ENCODE data around the gene CRELD1. TPM values are rescaled to one million over a fixed set of nuclear protein-coding genes. Genes with fewer than 3 reads are reported as not detected.

Gene CRELD1
- total RNA-seq, 6 experiments from 2014 or later: 22.4 to 43.5 (median 30.5) TPM

DNA sequence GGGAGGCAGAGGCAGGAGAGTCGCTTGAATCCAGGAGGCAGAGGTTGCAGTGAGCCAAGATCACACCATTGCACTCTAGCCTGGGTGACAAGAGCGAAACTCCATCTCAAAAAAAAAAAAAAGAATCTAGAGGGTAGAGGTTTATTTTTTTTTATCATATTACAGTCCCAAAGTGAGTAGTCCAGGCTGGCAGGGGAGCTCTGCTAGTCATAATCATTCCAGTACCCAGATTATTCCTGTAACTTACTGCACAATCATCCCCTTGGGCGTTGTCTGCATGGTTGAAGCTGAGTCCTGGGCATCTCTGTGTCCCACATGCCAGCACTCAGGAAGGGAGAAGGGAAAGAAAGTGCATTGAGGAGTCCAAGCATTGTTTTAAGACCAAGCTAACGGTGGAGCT, 8.5 kb downstream of the CRELD1 start:
- intact Hi-C loops (cut with DNase I): no loop called here

DNA sequence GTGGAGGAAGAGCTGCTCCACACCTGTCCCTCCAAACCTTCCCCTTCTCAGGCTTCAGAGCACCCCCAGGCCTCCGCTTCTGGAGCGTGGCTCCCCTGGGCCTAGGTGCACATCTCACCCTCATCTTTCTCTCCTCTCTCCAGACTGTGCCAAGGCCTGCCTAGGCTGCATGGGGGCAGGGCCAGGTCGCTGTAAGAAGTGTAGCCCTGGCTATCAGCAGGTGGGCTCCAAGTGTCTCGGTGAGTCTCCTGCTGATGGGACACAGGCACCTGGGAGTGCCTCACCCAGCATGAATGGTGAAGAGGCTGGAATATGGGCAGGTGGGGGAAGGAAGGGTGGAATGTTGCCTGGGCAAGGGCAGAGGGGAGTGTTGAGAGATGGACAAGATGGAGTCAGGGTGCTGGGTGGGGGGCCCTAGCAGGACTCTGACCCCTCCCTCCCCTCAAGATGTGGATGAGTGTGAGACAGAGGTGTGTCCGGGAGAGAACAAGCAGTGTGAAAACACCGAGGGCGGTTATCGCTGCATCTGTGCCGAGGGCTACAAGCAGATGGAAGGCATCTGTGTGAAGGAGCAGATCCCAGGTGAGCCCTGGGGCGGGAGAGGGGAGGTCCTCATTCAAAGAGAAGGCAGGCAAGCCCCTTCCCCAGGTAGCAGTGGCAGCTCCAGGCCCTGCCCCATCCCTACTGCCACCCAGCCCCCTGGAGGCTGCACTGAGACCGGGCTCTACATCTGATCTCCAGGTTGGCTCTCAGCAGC, 9.5 kb downstream of the CRELD1 start:
- intact Hi-C loops (cut with DNase I): no loop called here
- no peak overlapping the region for H3K27ac ChIP-seq
- no peaks in the 10 kb centered on the region for H3K9me3 ChIP-seq
- peaks cover 0 to 16% (median 0%) of the 10 kb centered on the region in 4 donors for H3K4me1 ChIP-seq
- no peaks in the 10 kb centered on the region for H3K27me3 ChIP-seq
- TF ChIP-seq, protein P1, sequence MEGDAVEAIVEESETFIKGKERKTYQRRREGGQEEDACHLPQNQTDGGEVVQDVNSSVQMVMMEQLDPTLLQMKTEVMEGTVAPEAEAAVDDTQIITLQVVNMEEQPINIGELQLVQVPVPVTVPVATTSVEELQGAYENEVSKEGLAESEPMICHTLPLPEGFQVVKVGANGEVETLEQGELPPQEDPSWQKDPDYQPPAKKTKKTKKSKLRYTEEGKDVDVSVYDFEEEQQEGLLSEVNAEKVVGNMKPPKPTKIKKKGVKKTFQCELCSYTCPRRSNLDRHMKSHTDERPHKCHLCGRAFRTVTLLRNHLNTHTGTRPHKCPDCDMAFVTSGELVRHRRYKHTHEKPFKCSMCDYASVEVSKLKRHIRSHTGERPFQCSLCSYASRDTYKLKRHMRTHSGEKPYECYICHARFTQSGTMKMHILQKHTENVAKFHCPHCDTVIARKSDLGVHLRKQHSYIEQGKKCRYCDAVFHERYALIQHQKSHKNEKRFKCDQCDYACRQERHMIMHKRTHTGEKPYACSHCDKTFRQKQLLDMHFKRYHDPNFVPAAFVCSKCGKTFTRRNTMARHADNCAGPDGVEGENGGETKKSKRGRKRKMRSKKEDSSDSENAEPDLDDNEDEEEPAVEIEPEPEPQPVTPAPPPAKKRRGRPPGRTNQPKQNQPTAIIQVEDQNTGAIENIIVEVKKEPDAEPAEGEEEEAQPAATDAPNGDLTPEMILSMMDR (IDR thresholded peaks at IDR 0.05): no peak
- TF ChIP-seq POLR2A (IDR thresholded peaks at IDR 0.05): no peak
- DNase-seq (no peak), ATAC-seq (no peak)
- 96% methylated on average over 5 of the region's 11 CpGs for WGBS (ENCODE audit: insufficient coverage, low coverage, low lambda C conversion rate, missing lambda C conversion rate)
- H3K36me3 ChIP-seq: peaks cover 0 to 15% (median 0%) of the 10 kb centered on the region in 4 donors
- no peak overlapping the region for H3K4me3 ChIP-seq

More for the DNA sequence above, 8.5 kb downstream of the CRELD1 start:
- 100% methylated on average over 2 of the region's 4 CpGs for WGBS (ENCODE audit: insufficient coverage, low coverage, low lambda C conversion rate, missing lambda C conversion rate)
- H3K4me1 ChIP-seq: peaks cover 0 to 10% (median 0%) of the 10 kb centered on the region in 4 donors
- no peak for TF ChIP-seq POLR2A (IDR thresholded peaks at IDR 0.05)
- TF ChIP-seq, protein P1 (IDR thresholded peaks at IDR 0.05): no peak
- no peak for DNase-seq
- no peak overlapping the region for H3K4me3 ChIP-seq
- no peak overlapping the region for H3K27ac ChIP-seq
- no peaks in the 10 kb centered on the region for H3K27me3 ChIP-seq
- peaks cover 0 to 24% (median 0%) of the 10 kb centered on the region in 4 donors for H3K36me3 ChIP-seq
- no peak for ATAC-seq
- no peaks in the 10 kb centered on the region for H3K9me3 ChIP-seq

DNA sequence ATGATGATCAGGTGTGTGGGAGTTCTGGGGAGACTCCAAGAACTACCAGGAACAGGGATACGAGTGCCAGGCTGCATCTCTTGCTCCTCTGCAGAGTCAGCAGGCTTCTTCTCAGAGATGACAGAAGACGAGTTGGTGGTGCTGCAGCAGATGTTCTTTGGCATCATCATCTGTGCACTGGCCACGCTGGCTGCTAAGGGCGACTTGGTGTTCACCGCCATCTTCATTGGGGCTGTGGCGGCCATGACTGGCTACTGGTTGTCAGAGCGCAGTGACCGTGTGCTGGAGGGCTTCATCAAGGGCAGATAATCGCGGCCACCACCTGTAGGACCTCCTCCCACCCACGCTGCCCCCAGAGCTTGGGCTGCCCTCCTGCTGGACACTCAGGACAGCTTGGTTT, 10.6 kb downstream of the CRELD1 start:
- H3K4me3 ChIP-seq: no peak overlapping the region
- intact Hi-C loops (cut with DNase I): no loop called here
- H3K27me3 ChIP-seq: no peaks in the 10 kb centered on the region
- no peaks in the 10 kb centered on the region for H3K9me3 ChIP-seq
- ATAC-seq (no peak), DNase-seq (no peak)
- 80% methylated on average over 1 of the region's 11 CpGs for WGBS (ENCODE audit: insufficient coverage, low coverage, low lambda C conversion rate, missing lambda C conversion rate)
- H3K36me3 ChIP-seq: peaks cover 0 to 11% (median 0%) of the 10 kb centered on the region in 4 donors
- H3K27ac ChIP-seq: no peak overlapping the region
- no peak for TF ChIP-seq POLR2A (IDR thresholded peaks at IDR 0.05)
- TF ChIP-seq, protein P1 (IDR thresholded peaks at IDR 0.05): no peak
- peaks cover 0 to 16% (median 0%) of the 10 kb centered on the region in 4 donors for H3K4me1 ChIP-seq

DNA sequence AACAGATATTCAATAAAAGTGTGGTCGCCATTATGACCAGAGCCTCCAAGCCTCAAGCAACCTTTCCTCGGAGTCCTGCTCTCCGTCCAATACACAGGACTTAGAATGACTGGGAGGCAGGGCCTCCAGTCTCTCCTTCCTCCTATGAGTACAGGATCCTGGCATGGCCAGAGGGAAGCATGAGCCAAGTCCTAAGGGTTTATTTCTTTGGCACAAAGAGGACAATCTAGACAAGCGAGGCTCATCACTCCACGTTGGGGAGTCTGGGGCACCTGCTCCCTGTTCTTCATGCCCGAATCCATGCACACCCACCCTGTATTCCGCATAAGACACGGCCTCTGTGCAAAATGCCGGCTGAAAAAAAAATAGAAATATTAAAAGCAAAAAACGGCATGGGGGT, 11.7 kb downstream of the CRELD1 start:
- ATAC-seq (no peak), DNase-seq (no peak)
- H3K9me3 ChIP-seq: no peaks in the 10 kb centered on the region
- H3K27me3 ChIP-seq: no peaks in the 10 kb centered on the region
- TF ChIP-seq, protein P1 (IDR thresholded peaks at IDR 0.05): no peak
- no peak for TF ChIP-seq POLR2A (IDR thresholded peaks at IDR 0.05)
- peaks cover 0 to 16% (median 0%) of the 10 kb centered on the region in 4 donors for H3K4me1 ChIP-seq
- no peak overlapping the region for H3K4me3 ChIP-seq
- H3K27ac ChIP-seq: no peak overlapping the region
- H3K36me3 ChIP-seq: peaks cover 0 to 11% (median 0%) of the 10 kb centered on the region in 4 donors
- 90% methylated on average over 10 of the region's 10 CpGs for WGBS (ENCODE audit: insufficient coverage, low coverage, low lambda C conversion rate, missing lambda C conversion rate)
- intact Hi-C loops (cut with DNase I): no loop called here

Data from right lobe of liver (tissue), 6 donors.